C4-2B (cell line): ENCODE measurements around the gene NTF3.

Experiments
- H3K27ac ChIP-seq: fragments of 450-650 bp; 2 replicates; pipeline ENCODE4 v1.5.1; 2017
- CTCF ChIP-seq: fragments of 450-650 bp; conservative IDR thresholded peaks from 2 replicates; pipeline ENCODE4 v1.5.1; 2017; ENCODE audit warnings: mild to moderate bottlenecking
- ZFX ChIP-seq: fragments of 450-650 bp; IDR thresholded peaks from 2 replicates; pipeline ENCODE4 v1.6.1; 2017

The NTF3 gene

GRCh38 chr12:5513406-5513805 is 81.5 kb downstream of the NTF3 start:
- no peak for TF ChIP-seq CTCF
- no peak for TF ChIP-seq ZFX
- H3K27ac ChIP-seq, result no peak overlapping the region

- no peak overlapping the region for H3K27ac ChIP-seq
- TF ChIP-seq ZFX (no peak), CTCF (no peak)
Measured at GRCh38 chr12:5514016-5514415, 82.1 kb downstream of the NTF3 start.

- no peak overlapping the region for H3K27ac ChIP-seq
- no peak for TF ChIP-seq ZFX
Measured at GRCh38 chr12:5514545-5514944, 82.6 kb downstream of the NTF3 start.

- TF ChIP-seq CTCF (no peak), ZFX (no peak)
- H3K27ac ChIP-seq, result no peak overlapping the region
Measured at GRCh38 chr12:5515458-5515857, 83.5 kb downstream of the NTF3 start.

- no peak overlapping the region for H3K27ac ChIP-seq
- TF ChIP-seq CTCF, result no peak
- TF ChIP-seq ZFX, result no peak
Measured at GRCh38 chr12:5516371-5517241, 84.7 kb downstream of the NTF3 start.

- TF ChIP-seq CTCF, result no peak
- no peak for TF ChIP-seq ZFX
- no peak overlapping the region for H3K27ac ChIP-seq
Measured at GRCh38 chr12:5518584-5519365, 86.9 kb downstream of the NTF3 start.

- TF ChIP-seq ZFX (no peak), CTCF (no peak)
- H3K27ac ChIP-seq, result no peak overlapping the region
Measured at GRCh38 chr12:5520037-5520436, 88.1 kb downstream of the NTF3 start.
